Measurements from ENCODE around the gene GREM1. TPM values are rescaled to one million over a fixed set of nuclear protein-coding genes. Genes with fewer than 3 reads are reported as not detected.

GREM1 gene
- total RNA-seq, 2 donors from 2014 or later, result 0.62 to 2.7 TPM

GRCh38 chr15:32743411-32744140, 25.8 kb downstream of the GREM1 start:
- Mint-ChIP-seq H3K27ac (no peak overlapping the region), H3K36me3 (ENCODE audit: low read depth) (no peaks in the 10 kb centered on the region), H3K27me3 (ENCODE audit: insufficient read depth) (no peaks in the 10 kb centered on the region), H3K9me3 (peaks cover 21% of the 10 kb centered on the region), H3K4me3 (no peak overlapping the region), H3K4me1 (peaks cover 18% of the 10 kb centered on the region)
- Histone ChIP-seq H3K27ac (ENCODE audit: low read depth, low read length) (no peak overlapping the region), H3K4me3 (ENCODE audit: low read length) (no peak overlapping the region), H3K9ac (ENCODE audit: extremely low read depth, low read length, poor library complexity, severe bottlenecking) (no peak overlapping the region), H3K27me3 (ENCODE audit: control insufficient read depth, insufficient read depth, low read length, poor library complexity, severe bottlenecking) (no peaks in the 10 kb centered on the region), H3K36me3 (ENCODE audit: control insufficient read depth, insufficient read depth, low read length) (no peaks in the 10 kb centered on the region), H3K9me3 (ENCODE audit: control insufficient read depth, low read length) (peaks cover 24% of the 10 kb centered on the region), H3K4me1 (ENCODE audit: control insufficient read depth, insufficient read depth, low read length) (no peaks in the 10 kb centered on the region)
- no peak for DNase-seq
- WGBS, 2 experiments (ENCODE audit: insufficient coverage in 1 of 2, insufficient read length in 1 of 2), result 75 to 84% methylated on average over 4 of the region's 5 CpGs
- TF ChIP-seq, protein P1, sequence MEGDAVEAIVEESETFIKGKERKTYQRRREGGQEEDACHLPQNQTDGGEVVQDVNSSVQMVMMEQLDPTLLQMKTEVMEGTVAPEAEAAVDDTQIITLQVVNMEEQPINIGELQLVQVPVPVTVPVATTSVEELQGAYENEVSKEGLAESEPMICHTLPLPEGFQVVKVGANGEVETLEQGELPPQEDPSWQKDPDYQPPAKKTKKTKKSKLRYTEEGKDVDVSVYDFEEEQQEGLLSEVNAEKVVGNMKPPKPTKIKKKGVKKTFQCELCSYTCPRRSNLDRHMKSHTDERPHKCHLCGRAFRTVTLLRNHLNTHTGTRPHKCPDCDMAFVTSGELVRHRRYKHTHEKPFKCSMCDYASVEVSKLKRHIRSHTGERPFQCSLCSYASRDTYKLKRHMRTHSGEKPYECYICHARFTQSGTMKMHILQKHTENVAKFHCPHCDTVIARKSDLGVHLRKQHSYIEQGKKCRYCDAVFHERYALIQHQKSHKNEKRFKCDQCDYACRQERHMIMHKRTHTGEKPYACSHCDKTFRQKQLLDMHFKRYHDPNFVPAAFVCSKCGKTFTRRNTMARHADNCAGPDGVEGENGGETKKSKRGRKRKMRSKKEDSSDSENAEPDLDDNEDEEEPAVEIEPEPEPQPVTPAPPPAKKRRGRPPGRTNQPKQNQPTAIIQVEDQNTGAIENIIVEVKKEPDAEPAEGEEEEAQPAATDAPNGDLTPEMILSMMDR (conservative IDR thresholded peaks at IDR 0.05), result no peak

- H3K9ac ChIP-seq (ENCODE audit: extremely low read depth, low read length, poor library complexity, severe bottlenecking), result no peak overlapping the region
- H3K4me1 ChIP-seq (ENCODE audit: control insufficient read depth, insufficient read depth, low read length), result no peaks in the 10 kb centered on the region
- peaks cover 10% of the 10 kb centered on the region for H3K9me3 ChIP-seq (ENCODE audit: control insufficient read depth, low read length)
- Mint-ChIP-seq H3K36me3 (ENCODE audit: low read depth) (no peaks in the 10 kb centered on the region), H3K9me3 (peaks cover 6% of the 10 kb centered on the region), H3K4me1 (peaks cover 4% of the 10 kb centered on the region), H3K4me3 (no peak overlapping the region), H3K27me3 (ENCODE audit: insufficient read depth) (no peaks in the 10 kb centered on the region), H3K27ac (no peak overlapping the region)
- DNase-seq, result no peak
- WGBS, 2 experiments (ENCODE audit: insufficient coverage in 1 of 2, insufficient read length in 1 of 2), result 96 to 100% methylated on average over 1 to 3 of the region's 4 CpGs
- H3K4me3 ChIP-seq (ENCODE audit: low read length), result no peak overlapping the region
- H3K36me3 ChIP-seq (ENCODE audit: control insufficient read depth, insufficient read depth, low read length), result no peaks in the 10 kb centered on the region
- H3K27ac ChIP-seq (ENCODE audit: low read depth, low read length), result no peak overlapping the region
- no peaks in the 10 kb centered on the region for H3K27me3 ChIP-seq (ENCODE audit: control insufficient read depth, insufficient read depth, low read length, poor library complexity, severe bottlenecking)
- TF ChIP-seq, protein P1 (conservative IDR thresholded peaks at IDR 0.05), result no peak
Observed at GRCh38 chr15:32746116-32746857, 28.5 kb downstream of the GREM1 start.

DNA sequence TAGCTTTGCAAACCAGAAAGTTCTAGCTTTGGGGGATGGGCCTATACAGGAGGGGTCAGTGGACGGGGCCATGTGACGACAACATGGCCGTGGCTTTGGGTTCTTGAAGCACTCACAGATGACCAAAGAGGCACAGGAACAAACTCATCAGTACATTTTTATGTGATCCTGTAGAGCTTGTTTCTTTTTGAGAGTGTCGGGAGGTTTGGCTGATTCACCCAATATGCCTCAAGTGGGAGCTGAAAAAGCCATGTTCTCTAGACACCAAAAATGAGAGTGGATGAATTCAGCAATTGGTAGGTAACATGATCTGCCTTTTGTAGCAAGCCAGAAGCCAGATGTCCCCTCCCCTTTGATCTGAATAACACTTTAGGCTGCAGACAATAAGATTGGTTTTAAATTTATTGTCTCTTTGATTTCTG, 30.1 kb downstream of the GREM1 start:
- H3K4me1 ChIP-seq (ENCODE audit: control insufficient read depth, insufficient read depth, low read length), result no peaks in the 10 kb centered on the region
- peaks cover under 1% of the 10 kb centered on the region for H3K9me3 Mint-ChIP-seq
- TF ChIP-seq, protein P1 (conservative IDR thresholded peaks at IDR 0.05), result no peak
- no peak overlapping the region for H3K4me3 ChIP-seq (ENCODE audit: low read length)
- no peak overlapping the region for H3K27ac ChIP-seq (ENCODE audit: low read depth, low read length)
- peaks cover 4% of the 10 kb centered on the region for H3K4me1 Mint-ChIP-seq
- no peaks in the 10 kb centered on the region for H3K27me3 Mint-ChIP-seq (ENCODE audit: insufficient read depth)
- no peaks in the 10 kb centered on the region for H3K27me3 ChIP-seq (ENCODE audit: control insufficient read depth, insufficient read depth, low read length, poor library complexity, severe bottlenecking)
- no peak overlapping the region for H3K9ac ChIP-seq (ENCODE audit: extremely low read depth, low read length, poor library complexity, severe bottlenecking)
- H3K36me3 Mint-ChIP-seq (ENCODE audit: low read depth), result no peaks in the 10 kb centered on the region
- H3K36me3 ChIP-seq (ENCODE audit: control insufficient read depth, insufficient read depth, low read length), result no peaks in the 10 kb centered on the region
- no peaks in the 10 kb centered on the region for H3K9me3 ChIP-seq (ENCODE audit: control insufficient read depth, low read length)
- H3K27ac Mint-ChIP-seq, result no peak overlapping the region
- 98 to 100% methylated on average over 1 to 4 of the region's 4 CpGs for WGBS, 2 experiments (ENCODE audit: insufficient coverage in 1 of 2, insufficient read length in 1 of 2)
- no peak overlapping the region for H3K4me3 Mint-ChIP-seq
- no peak for DNase-seq
